GM18511 (cell line): ENCODE data around the gene PDK2.
"Not testable (repeated sequence)": the region's sequence is repeated elsewhere in the genome, so short reads cannot be mapped to it uniquely, and the experiment has no call there.

Experiments used
- ATAC-seq: cut with Tn5 transposase; IDR thresholded peaks from one replicate; pipeline ENCODE4 v1.9.1; 2021; ENCODE audit warnings: mild to moderate bottlenecking, moderate library complexity; ENCODE audit not compliant: unreplicated experiment

PDK2 gene

DNA sequence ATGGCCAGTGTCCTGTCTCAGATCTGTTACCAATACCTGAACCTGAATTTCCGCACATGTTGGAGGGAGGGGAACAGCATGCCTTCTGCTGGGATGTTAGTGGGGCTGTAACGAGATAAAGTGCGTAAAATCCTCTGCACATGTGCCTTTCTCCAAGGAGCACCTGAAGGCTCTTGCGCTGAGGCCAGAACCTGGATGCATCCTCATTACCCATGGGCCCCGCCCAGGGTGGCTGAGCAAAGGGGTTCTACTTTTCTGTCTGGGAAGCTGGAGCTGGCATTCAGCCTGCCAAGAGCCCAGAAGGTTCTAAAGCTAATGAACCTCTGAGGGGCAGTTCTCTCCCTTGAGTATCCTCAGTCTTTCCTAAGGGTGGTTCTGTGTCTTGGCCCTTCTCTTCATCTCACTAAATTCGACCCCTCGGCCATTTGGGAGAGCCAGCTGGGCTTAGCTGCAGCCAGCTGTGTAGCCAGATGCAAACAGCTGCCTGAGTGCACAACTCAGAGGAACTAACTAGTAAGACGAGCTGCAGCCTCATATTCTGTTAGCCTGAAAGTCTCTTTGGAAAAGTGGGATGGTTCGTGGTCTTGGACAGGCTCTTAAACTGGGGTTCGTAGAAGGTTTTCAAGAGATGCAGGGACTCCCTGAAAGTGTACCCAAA lies 36.7 kb upstream of the PDK2 start:
- no peak for ATAC-seq

- ATAC-seq, result no peak
These were observed 35.9 kb upstream of the PDK2 start for GRCh38 chr17:50059256-50059655.

DNA sequence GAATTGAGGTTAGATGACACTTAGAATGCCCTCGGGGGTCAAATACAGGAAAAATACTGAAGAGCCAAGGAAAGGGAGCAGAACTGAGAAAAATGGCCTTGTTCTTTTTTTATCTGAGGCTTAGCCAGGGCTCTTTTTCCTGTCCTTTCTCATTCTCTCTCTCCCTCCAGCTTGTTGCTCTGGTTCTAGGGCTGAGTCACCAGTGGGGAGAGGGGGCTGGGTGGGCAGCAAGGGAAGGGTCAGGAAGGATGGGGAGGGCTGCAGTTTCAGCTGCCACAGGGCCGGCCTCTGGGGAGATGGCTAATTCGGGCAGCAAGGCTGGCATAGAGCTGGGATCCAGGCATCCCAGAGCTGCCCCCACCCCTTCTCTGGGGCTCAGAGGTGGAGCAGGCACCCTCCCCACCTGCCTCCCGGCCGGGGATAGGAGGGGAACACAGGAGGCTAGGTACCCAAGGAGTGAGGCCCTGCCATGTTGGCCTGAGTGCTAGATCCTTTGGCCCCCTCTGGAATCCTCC lies 35.3 kb upstream of the PDK2 start:
- ATAC-seq, result no peak

DNA sequence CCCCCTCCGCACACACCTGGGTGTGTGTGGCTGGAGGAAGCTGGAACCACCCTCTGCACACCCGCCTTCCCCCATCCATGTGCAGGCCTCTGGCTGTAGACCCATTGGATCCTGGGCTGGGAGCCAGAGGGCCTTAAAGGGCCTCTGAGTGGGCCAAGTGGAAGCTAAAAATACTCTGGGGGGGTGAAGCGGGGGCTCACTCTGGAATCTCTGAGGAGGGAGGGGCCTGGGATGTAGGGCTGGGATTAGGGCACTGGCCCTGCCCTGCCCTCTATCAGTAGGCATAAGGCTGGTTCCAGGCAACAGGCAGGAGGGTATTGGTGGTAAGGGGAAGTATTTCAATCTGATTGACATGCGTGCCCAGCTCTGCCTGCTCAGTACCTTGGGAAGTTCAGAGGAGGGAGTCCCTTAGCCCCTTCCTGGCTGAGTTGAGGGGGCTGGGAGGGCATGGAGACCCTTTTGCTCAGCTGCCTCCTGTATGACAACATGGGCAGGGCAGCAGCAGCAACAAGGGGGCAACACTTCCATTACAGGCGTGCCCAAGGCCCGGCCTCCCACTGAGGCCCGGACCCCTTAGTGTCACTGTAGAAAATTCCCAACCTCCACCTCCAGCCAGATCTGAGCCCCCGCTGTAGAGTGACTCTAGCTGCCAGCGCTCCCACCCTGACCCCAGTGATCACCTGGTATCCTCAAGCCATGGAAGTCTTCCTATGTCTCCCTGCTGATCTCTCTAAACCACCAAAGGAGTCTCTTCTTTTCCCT lies 34.0 kb upstream of the PDK2 start:
- no peak for ATAC-seq

DNA sequence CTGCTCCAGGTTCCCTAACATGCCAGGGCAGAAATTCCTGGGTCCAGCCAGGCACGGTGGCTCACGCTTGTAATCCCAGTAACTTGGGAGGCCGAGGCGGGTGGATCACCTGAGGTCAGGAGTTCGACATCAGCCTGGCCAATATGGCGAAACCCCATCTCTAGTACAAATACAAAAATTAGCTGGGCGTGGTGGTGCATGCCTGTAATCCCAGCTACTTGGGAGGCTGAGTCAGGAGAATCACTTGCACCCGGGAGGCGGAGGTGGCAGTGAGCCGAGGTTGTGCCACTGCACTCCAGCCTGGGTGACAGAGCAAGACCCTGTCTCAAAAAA lies 33.5 kb upstream of the PDK2 start:
- not testable (repeated sequence) for ATAC-seq

DNA sequence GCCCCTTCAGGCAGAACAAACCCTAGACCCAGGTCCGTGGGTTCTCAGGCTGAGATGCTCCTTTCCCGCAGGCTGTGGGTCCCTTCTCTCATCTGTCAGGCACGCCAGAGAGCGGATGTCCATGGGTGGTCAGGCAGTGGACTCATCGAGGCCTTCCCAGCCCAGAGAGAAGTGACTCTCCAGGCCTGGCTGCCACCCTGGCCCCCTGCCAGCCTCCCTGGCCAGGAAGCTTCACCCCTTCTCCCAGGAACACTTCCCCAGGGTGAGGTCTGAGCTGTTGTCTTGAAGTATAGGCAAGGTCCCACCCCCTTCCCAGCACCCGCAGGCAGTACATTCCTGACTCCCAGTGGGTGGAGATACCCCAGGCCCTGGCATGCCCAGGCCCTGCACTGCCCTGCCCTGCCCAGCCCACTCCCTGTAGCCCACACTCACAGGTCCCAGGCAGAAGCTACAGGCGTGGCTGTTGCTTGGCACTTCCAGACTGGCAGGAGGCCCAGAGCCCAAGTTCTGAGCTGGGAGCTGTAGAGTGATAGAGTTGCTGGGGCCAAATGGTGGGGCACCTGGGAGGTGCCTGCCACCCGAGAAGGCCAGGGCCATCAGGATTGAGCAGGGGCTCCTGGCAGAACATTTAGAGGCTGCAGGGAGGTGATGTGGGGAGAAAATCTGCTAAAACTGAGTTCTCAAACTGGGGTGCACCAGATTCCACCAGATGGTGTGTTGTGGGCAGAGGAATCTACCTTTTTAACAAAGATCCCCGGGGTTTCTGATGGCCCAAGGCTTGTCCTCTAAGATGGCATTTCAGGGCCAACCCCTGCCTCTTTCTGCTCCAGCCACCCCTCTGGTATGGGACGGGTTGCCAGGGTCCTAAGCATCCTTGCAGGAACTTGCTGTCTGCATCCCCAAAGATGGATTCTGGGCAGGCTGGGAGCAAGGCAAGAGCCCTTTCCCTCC lies 32.6 kb upstream of the PDK2 start:
- ATAC-seq, result no peak

DNA sequence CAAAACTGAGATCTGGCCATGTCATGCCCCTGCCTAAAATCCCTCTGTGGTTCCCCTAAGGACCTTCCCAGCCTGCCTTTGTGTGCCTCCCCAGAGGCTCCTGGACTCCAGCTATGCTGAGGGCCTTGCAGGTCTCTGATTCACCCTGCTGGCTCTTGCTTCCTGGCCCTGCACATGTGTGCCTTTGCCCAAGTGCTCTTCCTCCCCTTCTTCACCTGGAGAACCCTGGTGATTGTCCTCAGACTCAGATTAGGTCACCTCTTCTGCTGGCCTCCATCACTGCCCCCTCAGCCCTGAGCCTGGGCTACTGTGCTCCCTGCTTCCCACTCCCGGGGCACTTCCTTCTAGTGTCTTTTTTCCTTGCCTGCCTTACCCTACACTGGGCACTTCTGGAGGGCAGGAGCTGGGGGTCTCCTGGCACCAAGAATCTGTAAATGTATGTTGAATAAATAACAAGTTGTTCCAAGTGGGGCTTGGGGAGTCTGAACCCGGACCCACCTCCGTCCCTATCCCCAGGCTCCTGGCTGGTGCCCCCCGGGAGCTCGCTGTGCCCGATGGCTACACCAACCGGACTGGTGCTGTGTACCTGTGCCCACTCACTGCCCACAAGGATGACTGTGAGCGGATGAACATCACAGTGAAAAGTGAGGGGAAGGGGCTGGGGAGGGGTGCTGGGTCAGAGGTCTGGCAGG lies 31.4 kb upstream of the PDK2 start:
- ATAC-seq, result no peak

GRCh38 chr17:50064253-50065001 lies 30.7 kb upstream of the PDK2 start:
- ATAC-seq, result no peak

DNA sequence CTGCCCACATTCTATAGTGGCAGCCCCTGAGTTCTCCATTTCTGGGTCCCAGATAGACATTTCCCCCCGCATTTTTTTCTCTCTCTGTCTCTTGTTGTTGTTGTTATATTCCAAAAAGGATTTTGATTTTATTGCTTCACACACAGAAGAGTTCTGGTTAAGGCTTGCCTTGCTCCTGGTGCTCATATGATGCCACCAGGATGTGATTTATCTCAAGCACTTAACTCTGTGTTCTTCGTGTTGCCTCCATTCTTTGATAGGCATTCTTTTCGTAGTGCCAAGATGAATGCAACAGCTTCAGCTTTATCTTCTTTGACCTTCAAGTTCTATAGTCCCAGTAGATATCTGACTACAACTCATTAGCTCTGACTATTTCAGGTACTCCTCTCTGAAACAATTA lies 30.1 kb upstream of the PDK2 start:
- no peak for ATAC-seq

GRCh38 chr17:50066995-50067394 lies 28.2 kb upstream of the PDK2 start:
- ATAC-seq, result no peak

GRCh38 chr17:50067996-50068395 lies 27.2 kb upstream of the PDK2 start:
- ATAC-seq, result no peak

DNA sequence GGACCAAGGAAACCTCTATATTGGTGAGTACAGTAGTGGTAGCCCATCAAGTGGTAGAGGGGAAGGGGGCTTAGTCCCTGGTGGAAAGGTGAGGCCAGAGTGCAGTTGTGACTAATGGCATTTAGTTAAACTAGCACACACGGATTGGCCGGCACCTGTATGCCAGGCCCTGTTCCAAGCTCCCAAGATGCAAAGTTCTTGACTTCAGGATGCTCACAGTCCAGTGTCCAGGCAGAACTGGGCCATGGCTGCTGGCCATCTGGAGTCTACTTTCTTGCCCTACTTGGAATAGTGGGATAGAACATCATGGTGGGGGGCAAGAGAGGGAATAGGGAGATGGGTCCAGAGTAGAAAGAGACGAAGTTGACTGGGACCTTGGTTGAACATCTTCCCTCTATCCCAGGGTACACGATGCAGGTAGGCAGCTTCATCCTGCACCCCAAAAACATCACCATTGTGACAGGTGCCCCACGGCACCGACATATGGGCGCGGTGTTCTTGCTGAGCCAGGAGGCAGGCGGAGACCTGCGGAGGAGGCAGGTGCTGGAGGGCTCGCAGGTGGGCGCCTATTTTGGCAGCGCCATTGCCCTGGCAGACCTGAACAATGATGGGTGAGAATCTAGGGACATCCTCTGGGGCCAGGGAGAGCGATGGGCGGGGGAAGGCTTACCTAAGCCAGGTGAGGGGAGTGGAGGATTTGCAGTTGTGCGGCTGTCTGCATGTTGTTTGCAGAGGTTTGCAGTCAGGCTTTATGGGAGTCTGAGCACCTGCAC lies 24.1 kb upstream of the PDK2 start:
- ATAC-seq, result no peak

DNA sequence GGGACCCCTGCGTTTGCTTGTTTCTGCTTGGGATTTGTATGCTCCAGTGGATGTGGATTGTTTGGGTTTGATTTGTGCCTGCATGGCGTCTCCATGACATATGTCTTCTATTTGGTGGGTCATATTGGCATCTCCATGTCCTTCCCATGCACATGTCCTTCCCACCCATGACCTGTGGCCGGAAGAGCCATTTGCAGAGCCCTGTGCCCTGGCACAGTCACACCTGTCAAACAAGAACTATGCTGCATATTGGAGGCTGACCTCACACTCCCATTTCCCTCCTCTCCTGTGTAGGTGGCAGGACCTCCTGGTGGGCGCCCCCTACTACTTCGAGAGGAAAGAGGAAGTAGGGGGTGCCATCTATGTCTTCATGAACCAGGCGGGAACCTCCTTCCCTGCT lies 23.5 kb upstream of the PDK2 start:
- ATAC-seq, result no peak

DNA sequence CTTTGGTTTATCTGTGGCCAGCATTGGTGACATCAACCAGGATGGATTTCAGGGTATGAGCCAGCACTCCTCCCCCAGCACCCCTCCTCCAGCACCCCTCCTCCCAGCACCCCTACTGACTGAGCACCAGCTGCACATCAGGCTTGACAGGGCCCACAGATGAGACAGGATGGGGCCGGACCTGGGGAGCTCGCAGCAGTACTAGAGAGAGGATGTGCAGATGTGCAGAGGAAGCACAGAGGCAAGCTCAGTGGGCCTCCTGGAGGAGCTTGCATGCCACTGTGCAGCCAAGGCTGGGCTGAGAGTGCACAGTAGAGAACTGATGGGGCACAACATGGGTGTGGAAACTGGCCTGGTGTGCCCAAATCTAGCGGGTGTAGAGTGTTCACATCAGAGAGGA lies 23.0 kb upstream of the PDK2 start:
- no peak for ATAC-seq

DNA sequence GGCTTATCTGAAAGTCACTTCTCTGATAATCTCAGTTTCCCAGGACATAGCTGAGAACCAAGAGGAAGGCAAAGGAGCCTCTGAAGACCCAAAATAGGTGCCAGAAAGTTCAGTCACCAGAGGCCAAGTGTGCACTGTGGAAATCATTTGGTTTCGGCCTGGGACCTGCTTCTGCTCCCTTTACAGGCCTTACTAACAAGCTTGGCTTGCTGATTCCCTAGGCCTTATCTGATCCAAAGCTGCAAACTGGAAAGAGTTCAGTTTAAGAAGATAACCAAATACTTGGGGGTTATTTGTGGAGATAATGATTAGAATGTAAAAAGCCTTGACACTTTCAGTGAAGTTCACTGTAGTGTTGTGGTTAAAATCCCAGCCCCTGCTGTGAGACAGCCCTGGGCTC lies 22.2 kb upstream of the PDK2 start:
- no peak for ATAC-seq

GRCh38 chr17:50074227-50074626 lies 20.9 kb upstream of the PDK2 start:
- ATAC-seq, result no peak

GRCh38 chr17:50075446-50076032 lies 19.6 kb upstream of the PDK2 start:
- ATAC-seq, result no peak

DNA sequence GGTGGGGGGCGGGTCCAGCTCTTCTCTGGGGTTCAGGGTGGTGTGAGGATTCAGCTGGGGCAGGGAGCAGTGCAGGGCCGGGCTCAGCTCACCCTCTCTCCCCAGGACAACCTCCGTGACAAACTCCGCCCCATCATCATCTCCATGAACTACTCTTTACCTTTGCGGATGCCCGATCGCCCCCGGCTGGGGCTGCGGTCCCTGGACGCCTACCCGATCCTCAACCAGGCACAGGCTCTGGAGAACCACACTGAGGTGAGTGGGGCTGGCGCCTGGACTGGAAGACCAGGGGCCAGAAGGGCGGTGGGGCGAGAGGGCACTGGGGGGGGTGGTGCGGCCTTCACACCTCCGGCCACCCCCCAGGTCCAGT lies 18.9 kb upstream of the PDK2 start:
- no peak for ATAC-seq

- ATAC-seq, result no peak
These were observed 18.4 kb upstream of the PDK2 start for GRCh38 chr17:50076591-50077235.
